Peyer's patch (tissue), 4 donors: Measurements from ENCODE around the gene MYOF.

Experiments used
- POLR2A ChIP-seq, 2 donors: fragments of 450-650 bp; IDR thresholded peaks; one replicate each; pipeline ENCODE4 v1.5.1; 2017; ENCODE audit warnings: antibody characterized with exemption in 2 of 2, mild to moderate bottlenecking in 2 of 2, moderate library complexity in 2 of 2
- TF ChIP-seq, protein P1 (sequence below), 6 experiments: fragments of 450-650 bp in 4 of 6; fragments of 200-600 bp in 2 of 6; sonication (generic) in 1 of 6; IDR thresholded peaks; one replicate each; pipeline ENCODE4 v1.5.1; 2017 to 2019; ENCODE audit warnings: antibody characterized with exemption in 6 of 6, mild to moderate bottlenecking in 3 of 6, moderate library complexity in 1 of 6

GRCh38 chr10:93293999-93294398 lies 188.1 kb downstream of the MYOF start:
- TF ChIP-seq, protein P1, sequence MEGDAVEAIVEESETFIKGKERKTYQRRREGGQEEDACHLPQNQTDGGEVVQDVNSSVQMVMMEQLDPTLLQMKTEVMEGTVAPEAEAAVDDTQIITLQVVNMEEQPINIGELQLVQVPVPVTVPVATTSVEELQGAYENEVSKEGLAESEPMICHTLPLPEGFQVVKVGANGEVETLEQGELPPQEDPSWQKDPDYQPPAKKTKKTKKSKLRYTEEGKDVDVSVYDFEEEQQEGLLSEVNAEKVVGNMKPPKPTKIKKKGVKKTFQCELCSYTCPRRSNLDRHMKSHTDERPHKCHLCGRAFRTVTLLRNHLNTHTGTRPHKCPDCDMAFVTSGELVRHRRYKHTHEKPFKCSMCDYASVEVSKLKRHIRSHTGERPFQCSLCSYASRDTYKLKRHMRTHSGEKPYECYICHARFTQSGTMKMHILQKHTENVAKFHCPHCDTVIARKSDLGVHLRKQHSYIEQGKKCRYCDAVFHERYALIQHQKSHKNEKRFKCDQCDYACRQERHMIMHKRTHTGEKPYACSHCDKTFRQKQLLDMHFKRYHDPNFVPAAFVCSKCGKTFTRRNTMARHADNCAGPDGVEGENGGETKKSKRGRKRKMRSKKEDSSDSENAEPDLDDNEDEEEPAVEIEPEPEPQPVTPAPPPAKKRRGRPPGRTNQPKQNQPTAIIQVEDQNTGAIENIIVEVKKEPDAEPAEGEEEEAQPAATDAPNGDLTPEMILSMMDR (IDR thresholded peaks at IDR 0.05) = no peak
- no peak for TF ChIP-seq POLR2A (IDR thresholded peaks at IDR 0.05)
